Measurements from ENCODE around the gene TCEA2. TPM values are rescaled to one million over a fixed set of nuclear protein-coding genes. Genes with fewer than 3 reads are reported as not detected.

Gene TCEA2
- total and polyA plus RNA-seq, 2 of the 13 experiments (the other 11 are each of a cell fraction or from before 2014, with no cell fraction given): 28.1 to 33.7 TPM

GRCh38 chr20:64023361-64024140 is 39.4 kb upstream of the TCEA2 start (continued):
- peak; percentile 81; the same call in 1 of the 2 replicates for TF ChIP-seq ZNF280B (CRISPR knock-in tag; IDR thresholded peaks at IDR 0.05; ENCODE audit: borderline replicate concordance)
- no peak for TF ChIP-seq ZNF256 (CRISPR knock-in tag; conservative IDR thresholded peaks at IDR 0.05)
- TF ChIP-seq MEIS1 (CRISPR knock-in tag; IDR thresholded peaks at IDR 0.05; ENCODE audit: borderline replicate concordance): no peak
- no peak for TF ChIP-seq ZNF580 (CRISPR knock-in tag; IDR thresholded peaks at IDR 0.05; ENCODE audit: borderline replicate concordance, low read depth)
- TF ChIP-seq CCAR2 (optimal IDR thresholded peaks at IDR 0.05; ENCODE audit: low read depth, low read length): no peak
- no peak for TF ChIP-seq IKZF1 (IDR thresholded peaks at IDR 0.05)
- no peak for TF ChIP-seq ZNF3 (CRISPR knock-in tag; IDR thresholded peaks at IDR 0.05)
- no peak for TF ChIP-seq FOXK2 (IDR thresholded peaks at IDR 0.05)
- TF ChIP-seq SIN3A (IDR thresholded peaks at IDR 0.05; ENCODE audit: borderline replicate concordance, low read depth, low read length): no peak
- no peak for TF ChIP-seq PCBP2 (optimal IDR thresholded peaks at IDR 0.05; ENCODE audit: low read depth, low read length, poor library complexity, severe bottlenecking)
- no peak for TF ChIP-seq MBNL3 (CRISPR knock-in tag; conservative IDR thresholded peaks at IDR 0.05)
- TF ChIP-seq ZMAT3 (CRISPR knock-in tag; conservative IDR thresholded peaks at IDR 0.05): no peak
- TF ChIP-seq NFYC (CRISPR knock-in tag; IDR thresholded peaks at IDR 0.05): no peak
- peak; percentile 34; the same call in 1 of the 2 replicates for TF ChIP-seq ZNF253 (CRISPR knock-in tag; IDR thresholded peaks at IDR 0.05; ENCODE audit: borderline replicate concordance)
- TF ChIP-seq, protein P1, sequence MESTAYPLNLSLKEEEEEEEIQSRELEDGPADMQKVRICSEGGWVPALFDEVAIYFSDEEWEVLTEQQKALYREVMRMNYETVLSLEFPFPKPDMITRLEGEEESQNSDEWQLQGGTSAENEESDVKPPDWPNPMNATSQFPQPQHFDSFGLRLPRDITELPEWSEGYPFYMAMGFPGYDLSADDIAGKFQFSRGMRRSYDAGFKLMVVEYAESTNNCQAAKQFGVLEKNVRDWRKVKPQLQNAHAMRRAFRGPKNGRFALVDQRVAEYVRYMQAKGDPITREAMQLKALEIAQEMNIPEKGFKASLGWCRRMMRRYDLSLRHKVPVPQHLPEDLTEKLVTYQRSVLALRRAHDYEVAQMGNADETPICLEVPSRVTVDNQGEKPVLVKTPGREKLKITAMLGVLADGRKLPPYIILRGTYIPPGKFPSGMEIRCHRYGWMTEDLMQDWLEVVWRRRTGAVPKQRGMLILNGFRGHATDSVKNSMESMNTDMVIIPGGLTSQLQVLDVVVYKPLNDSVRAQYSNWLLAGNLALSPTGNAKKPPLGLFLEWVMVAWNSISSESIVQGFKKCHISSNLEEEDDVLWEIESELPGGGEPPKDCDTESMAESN (CRISPR knock-in tag; conservative IDR thresholded peaks at IDR 0.05): no peak
- TF ChIP-seq POLR2A (IDR thresholded peaks at IDR 0.05; ENCODE audit: insufficient read depth in 1 of 2, low read depth in 2 of 2, low read length in 2 of 2): no peak
- no peak for TF ChIP-seq MATR3 (CRISPR knock-in tag; IDR thresholded peaks at IDR 0.05)
- no peak for TF ChIP-seq ZNF430 (CRISPR knock-in tag; IDR thresholded peaks at IDR 0.05)
- TF ChIP-seq ZNF33B (CRISPR knock-in tag; IDR thresholded peaks at IDR 0.05): no peak
- TF ChIP-seq, protein P2, sequence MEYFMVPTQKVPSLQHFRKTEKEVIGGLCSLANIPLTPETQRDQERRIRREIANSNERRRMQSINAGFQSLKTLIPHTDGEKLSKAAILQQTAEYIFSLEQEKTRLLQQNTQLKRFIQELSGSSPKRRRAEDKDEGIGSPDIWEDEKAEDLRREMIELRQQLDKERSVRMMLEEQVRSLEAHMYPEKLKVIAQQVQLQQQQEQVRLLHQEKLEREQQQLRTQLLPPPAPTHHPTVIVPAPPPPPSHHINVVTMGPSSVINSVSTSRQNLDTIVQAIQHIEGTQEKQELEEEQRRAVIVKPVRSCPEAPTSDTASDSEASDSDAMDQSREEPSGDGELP (IDR thresholded peaks at IDR 0.05; ENCODE audit: borderline replicate concordance, low read depth): no peak
- TF ChIP-seq ZNF512 (CRISPR knock-in tag; IDR thresholded peaks at IDR 0.05): no peak
- TF ChIP-seq, protein P3, sequence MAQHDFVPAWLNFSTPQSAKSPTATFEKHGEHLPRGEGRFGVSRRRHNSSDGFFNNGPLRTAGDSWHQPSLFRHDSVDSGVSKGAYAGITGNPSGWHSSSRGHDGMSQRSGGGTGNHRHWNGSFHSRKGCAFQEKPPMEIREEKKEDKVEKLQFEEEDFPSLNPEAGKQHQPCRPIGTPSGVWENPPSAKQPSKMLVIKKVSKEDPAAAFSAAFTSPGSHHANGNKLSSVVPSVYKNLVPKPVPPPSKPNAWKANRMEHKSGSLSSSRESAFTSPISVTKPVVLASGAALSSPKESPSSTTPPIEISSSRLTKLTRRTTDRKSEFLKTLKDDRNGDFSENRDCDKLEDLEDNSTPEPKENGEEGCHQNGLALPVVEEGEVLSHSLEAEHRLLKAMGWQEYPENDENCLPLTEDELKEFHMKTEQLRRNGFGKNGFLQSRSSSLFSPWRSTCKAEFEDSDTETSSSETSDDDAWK (CRISPR knock-in tag; IDR thresholded peaks at IDR 0.05): no peak
- TF ChIP-seq ATF5 (CRISPR knock-in tag; IDR thresholded peaks at IDR 0.05; ENCODE audit: low read depth): no peak
